AG08395 (cell line): ENCODE results near the gene LYZL1.
"Not testable (repeated sequence)": the region's sequence is repeated elsewhere in the genome, so short reads cannot be mapped to it uniquely, and the experiment has no call there.

ENCODE experiments used
- DNase-seq: peaks from one replicate; pipeline ENCODE4 v3.0.0; 2012; ENCODE audit warnings: mixed read lengths, low spot score

The LYZL1 gene

GRCh38 chr10:29308142-29308541, 19.3 kb downstream of the LYZL1 start:
- DNase-seq, result not testable (repeated sequence)

- DNase-seq, result no peak
Observed at GRCh38 chr10:29309465-29309864, 20.6 kb downstream of the LYZL1 start.

GRCh38 chr10:29310463-29310862, 21.6 kb downstream of the LYZL1 start:
- DNase-seq, result not testable (repeated sequence)

GRCh38 chr10:29313071-29313470, 24.2 kb downstream of the LYZL1 start:
- no peak for DNase-seq

- no peak for DNase-seq
Observed at GRCh38 chr10:29314726-29315125, 25.9 kb downstream of the LYZL1 start.

GRCh38 chr10:29315814-29316213, 26.9 kb downstream of the LYZL1 start:
- no peak for DNase-seq

- DNase-seq, result no peak
Observed at GRCh38 chr10:29316308-29317026, 27.6 kb downstream of the LYZL1 start.

- no peak for DNase-seq
Observed at GRCh38 chr10:29317027-29317420, 28.2 kb downstream of the LYZL1 start.

GRCh38 chr10:29317423-29318021, 28.7 kb downstream of the LYZL1 start:
- DNase-seq, result no peak

- DNase-seq, result not testable (repeated sequence)
Observed at GRCh38 chr10:29318141-29319071, 29.5 kb downstream of the LYZL1 start.

GRCh38 chr10:29319205-29319781, 30.4 kb downstream of the LYZL1 start:
- no peak for DNase-seq

GRCh38 chr10:29320680-29321121, 31.8 kb downstream of the LYZL1 start:
- DNase-seq, result not testable (repeated sequence)

GRCh38 chr10:29321656-29322055, 32.8 kb downstream of the LYZL1 start:
- no peak for DNase-seq

GRCh38 chr10:29322918-29323317, 34.0 kb downstream of the LYZL1 start:
- no peak for DNase-seq

GRCh38 chr10:29323367-29323766, 34.5 kb downstream of the LYZL1 start:
- no peak for DNase-seq

- no peak for DNase-seq
Observed at GRCh38 chr10:29324220-29324841, 35.5 kb downstream of the LYZL1 start.

- DNase-seq, result no peak
Observed at GRCh38 chr10:29326299-29326698, 37.4 kb downstream of the LYZL1 start.

GRCh38 chr10:29326886-29327745, 38.2 kb downstream of the LYZL1 start:
- no peak for DNase-seq

GRCh38 chr10:29327746-29328102, 38.9 kb downstream of the LYZL1 start:
- DNase-seq, result no peak

- DNase-seq, result peak; percentile 93
Observed at GRCh38 chr10:29328983-29329382, 40.1 kb downstream of the LYZL1 start.

- DNase-seq, result peak; percentile 15
Observed at GRCh38 chr10:29329420-29329819, 40.5 kb downstream of the LYZL1 start.
